Measurements from ENCODE around the gene MESP1. TPM values are rescaled to one million over a fixed set of nuclear protein-coding genes. Genes with fewer than 3 reads are reported as not detected.
A peak's percentile ranks its signal among the peaks of the same experiment; 100 is the strongest.

MESP1 gene
- total and polyA plus RNA-seq, 10 of the 15 experiments (the other 5 are each of a cell fraction or from before 2014, with no cell fraction given), result 0.04 to 1.1 (median 0.57) TPM; not detected in 2

DNA sequence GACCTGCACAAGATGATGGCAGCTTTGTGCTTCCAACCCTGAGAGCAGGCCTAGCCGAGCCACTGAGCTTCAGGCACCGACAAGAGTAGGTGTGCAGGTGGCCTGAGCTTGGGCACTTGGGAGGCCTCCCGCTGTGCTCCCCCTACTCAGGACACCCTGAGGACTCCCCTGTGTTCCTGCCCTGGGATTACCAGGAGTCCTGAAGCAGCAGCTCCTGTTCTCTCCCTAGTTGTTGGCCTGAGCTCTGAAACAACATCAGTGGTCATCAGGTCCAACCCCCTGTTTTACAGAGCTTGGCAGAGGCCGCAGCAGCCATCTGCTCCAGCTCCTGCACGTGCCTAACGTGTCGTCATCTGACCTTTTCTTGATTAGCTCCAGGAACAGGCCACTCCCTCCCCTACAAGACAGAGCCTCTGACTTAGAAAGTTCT is 17.0 kb upstream of the MESP1 start:
- in situ Hi-C loops (cut with MboI) (no loop called here), intact Hi-C loops (cut with micrococcal nuclease; ENCODE audit: unreplicated experiment) (loop anchor here (10.0 kb wide), 1 partner anchor 317 kb away; no protein-coding TSS in a partner anchor)
- POLR2A ChIA-PET, result no interaction called here

GRCh38 chr15:89767411-89767915 is 16.4 kb upstream of the MESP1 start:
- ChIA-PET SMC1A (ENCODE audit: uncharacterized antibody, unreplicated experiment) (no interaction called here), CTCF (interaction anchor here (1.2 to 2.5 kb wide), 2 partner anchors 107 to 204 kb away, joined by 3 to 14 read pairs; no protein-coding TSS in a partner anchor), POLR2A (no interaction called here), RAD21 (ENCODE audit: unreplicated experiment) (interaction anchor here (2.5 kb wide), 1 partner anchor 107 kb away, joined by 10 read pairs; no protein-coding TSS in a partner anchor)
- DNase-seq (ENCODE audit: low read depth, low spot score) (no peak), ATAC-seq (no peak; the same call in 2 of the 3 replicates), FAIRE-seq (no peak)
- Histone ChIP-seq H3K27me3 (replicated peaks in 1 of 2; ENCODE audit: control insufficient read depth in 2 of 2, insufficient read depth in 2 of 2, low read length in 1 of 2) (no peaks in the 10 kb centered on the region), H3K9ac (ENCODE audit: control insufficient read depth, insufficient read depth, low read length) (no peak overlapping the region), H2AFZ (ENCODE audit: control insufficient read depth, low read depth, low read length) (no peak overlapping the region), H3K79me2 (ENCODE audit: control insufficient read depth, insufficient read depth, low read length) (no peaks in the 10 kb centered on the region), H3K4me2 (ENCODE audit: control insufficient read depth, insufficient read depth) (no peak overlapping the region), H4K20me1 (ENCODE audit: control insufficient read depth, insufficient read depth) (no peaks in the 10 kb centered on the region), H3K4me1 (ENCODE audit: control insufficient read depth, insufficient read depth, low read length) (no peaks in the 10 kb centered on the region), H3K36me3 (ENCODE audit: control insufficient read depth in 2 of 2, insufficient read depth in 2 of 2, low read length in 1 of 2) (no peaks in the 10 kb centered on the region), H3K9me3 (replicated peaks; ENCODE audit: control insufficient read depth, insufficient read depth, low read length) (no peaks in the 10 kb centered on the region), H3K4me3 (no peak overlapping the region), H3K27ac (ENCODE audit: control insufficient read depth, insufficient read depth) (no peak overlapping the region)
- in situ Hi-C loops (cut with MboI) (no loop called here), intact Hi-C loops (cut with micrococcal nuclease; ENCODE audit: unreplicated experiment) (loop anchor here (10.0 kb wide), 1 partner anchor 317 kb away; no protein-coding TSS in a partner anchor)
- no TSS peak for BruUV-seq (replicated peaks)
- 43% methylated on average over 7 of the region's 8 CpGs for WGBS (ENCODE audit: insufficient coverage, insufficient replicate concordance, low lambda C conversion rate, missing lambda C conversion rate)
- TF ChIP-seq YBX1 (IDR thresholded peaks at IDR 0.05) (no peak), NR2F1 (conservative IDR thresholded peaks at IDR 0.05) (no peak), NR2C1 (IDR thresholded peaks at IDR 0.05) (no peak), POLR2AphosphoS2 (IDR thresholded peaks at IDR 0.05; ENCODE audit: low read depth, low read length) (no peak)
- TF ChIP-seq, protein P1, sequence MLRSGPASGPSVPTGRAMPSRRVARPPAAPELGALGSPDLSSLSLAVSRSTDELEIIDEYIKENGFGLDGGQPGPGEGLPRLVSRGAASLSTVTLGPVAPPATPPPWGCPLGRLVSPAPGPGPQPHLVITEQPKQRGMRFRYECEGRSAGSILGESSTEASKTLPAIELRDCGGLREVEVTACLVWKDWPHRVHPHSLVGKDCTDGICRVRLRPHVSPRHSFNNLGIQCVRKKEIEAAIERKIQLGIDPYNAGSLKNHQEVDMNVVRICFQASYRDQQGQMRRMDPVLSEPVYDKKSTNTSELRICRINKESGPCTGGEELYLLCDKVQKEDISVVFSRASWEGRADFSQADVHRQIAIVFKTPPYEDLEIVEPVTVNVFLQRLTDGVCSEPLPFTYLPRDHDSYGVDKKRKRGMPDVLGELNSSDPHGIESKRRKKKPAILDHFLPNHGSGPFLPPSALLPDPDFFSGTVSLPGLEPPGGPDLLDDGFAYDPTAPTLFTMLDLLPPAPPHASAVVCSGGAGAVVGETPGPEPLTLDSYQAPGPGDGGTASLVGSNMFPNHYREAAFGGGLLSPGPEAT (IDR thresholded peaks at IDR 0.05; ENCODE audit: low read depth), result no peak
- TF ChIP-seq, protein P2, sequence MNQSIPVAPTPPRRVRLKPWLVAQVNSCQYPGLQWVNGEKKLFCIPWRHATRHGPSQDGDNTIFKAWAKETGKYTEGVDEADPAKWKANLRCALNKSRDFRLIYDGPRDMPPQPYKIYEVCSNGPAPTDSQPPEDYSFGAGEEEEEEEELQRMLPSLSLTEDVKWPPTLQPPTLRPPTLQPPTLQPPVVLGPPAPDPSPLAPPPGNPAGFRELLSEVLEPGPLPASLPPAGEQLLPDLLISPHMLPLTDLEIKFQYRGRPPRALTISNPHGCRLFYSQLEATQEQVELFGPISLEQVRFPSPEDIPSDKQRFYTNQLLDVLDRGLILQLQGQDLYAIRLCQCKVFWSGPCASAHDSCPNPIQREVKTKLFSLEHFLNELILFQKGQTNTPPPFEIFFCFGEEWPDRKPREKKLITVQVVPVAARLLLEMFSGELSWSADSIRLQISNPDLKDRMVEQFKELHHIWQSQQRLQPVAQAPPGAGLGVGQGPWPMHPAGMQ (IDR thresholded peaks at IDR 0.05; ENCODE audit: borderline replicate concordance), result no peak
- TF ChIP-seq, protein P3, sequence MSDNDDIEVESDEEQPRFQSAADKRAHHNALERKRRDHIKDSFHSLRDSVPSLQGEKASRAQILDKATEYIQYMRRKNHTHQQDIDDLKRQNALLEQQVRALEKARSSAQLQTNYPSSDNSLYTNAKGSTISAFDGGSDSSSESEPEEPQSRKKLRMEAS (IDR thresholded peaks at IDR 0.05; ENCODE audit: low read depth, low read length), result no peak

More for the DNA sequence above, 17.0 kb upstream of the MESP1 start:
- H3K9ac ChIP-seq (ENCODE audit: control insufficient read depth, insufficient read depth, low read length), result no peak overlapping the region
- no peaks in the 10 kb centered on the region for H3K79me2 ChIP-seq (ENCODE audit: control insufficient read depth, insufficient read depth, low read length)
- ATAC-seq (no peak; the same call in 2 of the 3 replicates), DNase-seq (ENCODE audit: low read depth, low spot score) (no peak), FAIRE-seq (no peak)
- H3K27me3 ChIP-seq (replicated peaks in 1 of 2; ENCODE audit: control insufficient read depth in 2 of 2, insufficient read depth in 2 of 2, low read length in 1 of 2), result no peaks in the 10 kb centered on the region
- no peak overlapping the region for H3K4me2 ChIP-seq (ENCODE audit: control insufficient read depth, insufficient read depth)
- no peaks in the 10 kb centered on the region for H3K4me1 ChIP-seq (ENCODE audit: control insufficient read depth, insufficient read depth, low read length)
- no peaks in the 10 kb centered on the region for H3K36me3 ChIP-seq (ENCODE audit: control insufficient read depth in 2 of 2, insufficient read depth in 2 of 2, low read length in 1 of 2)
- no peak overlapping the region for H2AFZ ChIP-seq (ENCODE audit: control insufficient read depth, low read depth, low read length)
- ChIA-PET RAD21 (ENCODE audit: unreplicated experiment) (interaction anchor here (2.5 kb wide), 1 partner anchor 107 kb away, joined by 10 read pairs; no protein-coding TSS in a partner anchor), CTCF (interaction anchor here (1.2 to 2.5 kb wide), 3 partner anchors 7 to 204 kb away, joined by 3 to 14 read pairs (median 5); no protein-coding TSS in a partner anchor), SMC1A (ENCODE audit: uncharacterized antibody, unreplicated experiment) (no interaction called here)
- H3K4me3 ChIP-seq, result no peak overlapping the region
- TF ChIP-seq SP1 (IDR thresholded peaks at IDR 0.05; ENCODE audit: low read depth, low read length) (no peak), BHLHE40 (IDR thresholded peaks at IDR 0.05; ENCODE audit: borderline replicate concordance in 1 of 2, low read depth in 2 of 2, low read length in 1 of 2) (0 out of 4 replicates have a peak, but pooled peaks of 1 of the 2 experiments have one; percentile 18)
- no peak overlapping the region for H3K27ac ChIP-seq (ENCODE audit: control insufficient read depth, insufficient read depth)
- no peaks in the 10 kb centered on the region for H4K20me1 ChIP-seq (ENCODE audit: control insufficient read depth, insufficient read depth)
- no peaks in the 10 kb centered on the region for H3K9me3 ChIP-seq (replicated peaks; ENCODE audit: control insufficient read depth, insufficient read depth, low read length)
- 54% methylated on average over 6 of the region's 7 CpGs for WGBS (ENCODE audit: insufficient coverage, insufficient replicate concordance, low lambda C conversion rate, missing lambda C conversion rate)
- BruUV-seq (replicated peaks), result no TSS peak

Data from GM12878 (cell line).